Measurements from ENCODE around the gene LEFTY2.
"Not testable (repeated sequence)": the region's sequence is repeated elsewhere in the genome, so short reads cannot be mapped to it uniquely, and the experiment has no call there.

LEFTY2 gene

GRCh38 chr1:225933072-225933471, 7.9 kb downstream of the LEFTY2 start:
- no peak for TF ChIP-seq CTCF (IDR thresholded peaks at IDR 0.05; ENCODE audit: insufficient read depth, missing control alignments)
- DNase-seq (ENCODE audit: insufficient read length, low spot score): no peak
- FAIRE-seq: no peak

- no peak for FAIRE-seq
- TF ChIP-seq CTCF (IDR thresholded peaks at IDR 0.05; ENCODE audit: insufficient read depth, missing control alignments): no peak
- no peak for DNase-seq (ENCODE audit: insufficient read length, low spot score)
These were observed 9.5 kb downstream of the LEFTY2 start for GRCh38 chr1:225931270-225932136.

GRCh38 chr1:225930566-225930965, 10.5 kb downstream of the LEFTY2 start:
- no peak for FAIRE-seq
- no peak for DNase-seq (ENCODE audit: insufficient read length, low spot score)
- TF ChIP-seq CTCF (IDR thresholded peaks at IDR 0.05; ENCODE audit: insufficient read depth, missing control alignments): no peak

GRCh38 chr1:225929462-225929861, 11.6 kb downstream of the LEFTY2 start:
- DNase-seq (ENCODE audit: insufficient read length, low spot score); FAIRE-seq: not testable (repeated sequence)

- no peak for TF ChIP-seq CTCF (IDR thresholded peaks at IDR 0.05; ENCODE audit: insufficient read depth, missing control alignments)
- FAIRE-seq: no peak
- no peak for DNase-seq (ENCODE audit: insufficient read length, low spot score)
These were observed 12.5 kb downstream of the LEFTY2 start for GRCh38 chr1:225928186-225929175.

GRCh38 chr1:225926551-225927113, 14.4 kb downstream of the LEFTY2 start:
- no peak for TF ChIP-seq CTCF (IDR thresholded peaks at IDR 0.05; ENCODE audit: insufficient read depth, missing control alignments)
- no peak for FAIRE-seq
- no peak for DNase-seq (ENCODE audit: insufficient read length, low spot score)
